Tibial nerve (tissue), 3 donors: ENCODE data around the gene TOMM70.

ENCODE experiments used
- CTCF ChIP-seq, 5 experiments: fragments of 200-600 bp in 3 of 5; fragments of 450-650 bp in 2 of 5; sonication (generic) in 3 of 5; IDR thresholded peaks; one replicate each; pipeline ENCODE4 v1.5.1; 2016 to 2019; ENCODE audit warnings: antibody characterized with exemption in 5 of 5, mild to moderate bottlenecking in 3 of 5, moderate library complexity in 2 of 5
- POLR2A ChIP-seq, 2 donors: fragments of 450-650 bp; IDR thresholded peaks; one replicate each; pipeline ENCODE4 v1.6.1; 2017; ENCODE audit warnings: antibody characterized with exemption in 2 of 2, mild to moderate bottlenecking in 2 of 2, moderate library complexity in 2 of 2

DNA sequence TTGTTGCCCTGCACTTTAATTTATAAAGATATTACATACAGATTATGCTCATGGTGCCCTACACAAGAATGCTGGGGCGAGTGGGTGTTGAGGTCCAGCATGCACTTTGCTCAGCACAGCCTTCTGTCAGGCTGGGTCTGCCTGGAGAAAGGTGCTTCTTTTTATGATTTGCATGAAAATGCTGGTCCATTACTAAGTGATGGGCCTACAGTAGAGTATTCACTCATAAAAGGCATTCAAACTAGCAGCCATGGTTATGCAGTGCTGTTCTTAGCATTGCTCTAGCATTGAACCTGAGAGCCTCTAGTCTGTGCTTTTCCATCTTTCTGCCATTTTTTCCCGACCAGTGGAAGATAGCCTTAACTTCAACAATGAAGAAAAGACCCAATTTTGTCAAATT, 12.7 kb upstream of the TOMM70 start:
- TF ChIP-seq CTCF (IDR thresholded peaks at IDR 0.05) (no peak), POLR2A (IDR thresholded peaks at IDR 0.05) (no peak)
